Uterus (tissue), 4 donors: ENCODE data around the gene CAMTA1. TPM values are rescaled to one million over a fixed set of nuclear protein-coding genes. Genes with fewer than 3 reads are reported as not detected.

Source experiments
- DNase-seq, 2 donors: peaks; one replicate each; pipeline ENCODE4 v3.0.0-alpha.2; 2019 to 2020
- H3K27ac ChIP-seq, 2 donors: fragments of 200-600 bp; sonication (generic); 1 replicate in 1 of 2; 2 replicates in 1 of 2; pipeline ENCODE4 v1.5.1; 2016 to 2018
- H3K27me3 ChIP-seq, 2 donors: fragments of 200-600 bp; sonication (generic); one replicate each; pipeline ENCODE4 v1.5.1; 2018 to 2019; ENCODE audit warnings: control low read depth in 1 of 2
- H3K36me3 ChIP-seq, 2 donors: fragments of 200-600 bp; sonication (generic); one replicate each; pipeline ENCODE4 v1.5.1; 2019; ENCODE audit warnings: control low read depth in 1 of 2
- H3K4me1 ChIP-seq, 2 donors: fragments of 200-600 bp; sonication (generic); one replicate each; pipeline ENCODE4 v1.5.1; 2018 to 2019; ENCODE audit warnings: control low read depth in 1 of 2
- H3K4me3 ChIP-seq, 2 donors: fragments of 200-600 bp; sonication (generic); 1 replicate in 1 of 2; 2 replicates in 1 of 2; pipeline ENCODE4 v1.5.1; 2018 to 2019; ENCODE audit warnings: mild to moderate bottlenecking in 1 of 2
- H3K9me3 ChIP-seq, 2 donors: fragments of 200-600 bp; sonication (generic); one replicate each; pipeline ENCODE4 v1.5.1; 2019; ENCODE audit warnings: control low read depth in 1 of 2
- CTCF ChIP-seq, 4 experiments: fragments of 200-600 bp in 2 of 4; fragments of 450-650 bp in 2 of 4; sonication (generic) in 2 of 4; IDR thresholded peaks; one replicate each; pipeline ENCODE4 v1.5.1; 2016 to 2019; ENCODE audit warnings: antibody characterized with exemption in 4 of 4, mild to moderate bottlenecking in 2 of 4, moderate library complexity in 1 of 4
- POLR2A ChIP-seq, 2 donors: fragments of 450-650 bp; IDR thresholded peaks; one replicate each; pipeline ENCODE4 v1.6.1; 2016; ENCODE audit warnings: antibody characterized with exemption in 2 of 2, mild to moderate bottlenecking in 1 of 2, moderate library complexity in 1 of 2
- intact Hi-C: fragments of 100-400 bp; cut with DNase I; formaldehyde crosslinking; loops from one replicate; pipeline ENCODE4 v1.15.1; 2023; ENCODE audit warnings: low total_unique reads
- total RNA-seq, 4 donors: library from RNA; depleted of rRNA in 3 of 4; stranded (reverse); fragments of >200 nt in 3 of 4; gene quantifications; one replicate each; pipeline versions ENCODE4 v1.1.0 to v1.2.4, GENCODE V29; 2014 to 2023
- donor health status: DM: yes; HTN: yes; CAD: no.

Gene CAMTA1
- total RNA-seq, 4 donors from 2014 or later, result 29.7 to 427 (median 64.8) TPM

GRCh38 chr1:7265771-7266371 lies 480.6 kb downstream of the CAMTA1 start:
- intact Hi-C loops, result no loop called here
- TF ChIP-seq CTCF (IDR thresholded peaks at IDR 0.05), result no peak
- no peak for TF ChIP-seq POLR2A (IDR thresholded peaks at IDR 0.05)
- Histone ChIP-seq H3K9me3 (no peaks in the 10 kb centered on the region), H3K36me3 (no peaks in the 10 kb centered on the region), H3K4me1 (no peaks in the 10 kb centered on the region), H3K27ac (no peak overlapping the region), H3K4me3 (no peak overlapping the region), H3K27me3 (no peaks in the 10 kb centered on the region)
- DNase-seq, result no peak

GRCh38 chr1:7266561-7266960 lies 481.3 kb downstream of the CAMTA1 start:
- no peak for TF ChIP-seq POLR2A (IDR thresholded peaks at IDR 0.05)
- TF ChIP-seq CTCF (IDR thresholded peaks at IDR 0.05), result no peak
- DNase-seq, result no peak
- H3K27ac ChIP-seq, result no peak overlapping the region
- H3K4me3 ChIP-seq, result no peak overlapping the region
- H3K36me3 ChIP-seq, result no peaks in the 10 kb centered on the region
- no peaks in the 10 kb centered on the region for H3K27me3 ChIP-seq
- no peaks in the 10 kb centered on the region for H3K9me3 ChIP-seq
- H3K4me1 ChIP-seq, result no peaks in the 10 kb centered on the region
- intact Hi-C loops, result no loop called here

GRCh38 chr1:7267493-7267892 lies 482.2 kb downstream of the CAMTA1 start:
- Histone ChIP-seq H3K27me3 (no peaks in the 10 kb centered on the region), H3K36me3 (no peaks in the 10 kb centered on the region), H3K4me1 (no peaks in the 10 kb centered on the region), H3K4me3 (no peak overlapping the region), H3K9me3 (no peaks in the 10 kb centered on the region), H3K27ac (no peak overlapping the region)
- no peak for DNase-seq
- intact Hi-C loops, result no loop called here
- no peak for TF ChIP-seq CTCF (IDR thresholded peaks at IDR 0.05)
- TF ChIP-seq POLR2A (IDR thresholded peaks at IDR 0.05), result no peak

- no peak overlapping the region for H3K27ac ChIP-seq
- no peaks in the 10 kb centered on the region for H3K27me3 ChIP-seq
- no peaks in the 10 kb centered on the region for H3K4me1 ChIP-seq
- H3K36me3 ChIP-seq, result no peaks in the 10 kb centered on the region
- H3K4me3 ChIP-seq, result no peak overlapping the region
- no peaks in the 10 kb centered on the region for H3K9me3 ChIP-seq
- TF ChIP-seq CTCF (IDR thresholded peaks at IDR 0.05) (no peak), POLR2A (IDR thresholded peaks at IDR 0.05) (no peak)
- intact Hi-C loops, result no loop called here
- no peak for DNase-seq
Measured at GRCh38 chr1:7268983-7269382, 483.7 kb downstream of the CAMTA1 start.

- intact Hi-C loops, result no loop called here
- Histone ChIP-seq H3K27me3 (no peaks in the 10 kb centered on the region), H3K27ac (no peak overlapping the region), H3K36me3 (no peaks in the 10 kb centered on the region), H3K4me3 (no peak overlapping the region), H3K4me1 (no peaks in the 10 kb centered on the region), H3K9me3 (no peaks in the 10 kb centered on the region)
- TF ChIP-seq POLR2A (IDR thresholded peaks at IDR 0.05), result no peak
- no peak for DNase-seq
Measured at GRCh38 chr1:7269525-7269924, 484.3 kb downstream of the CAMTA1 start.

GRCh38 chr1:7274256-7274655 lies 489.0 kb downstream of the CAMTA1 start:
- intact Hi-C loops, result no loop called here
- Histone ChIP-seq H3K27me3 (no peaks in the 10 kb centered on the region), H3K4me3 (no peak overlapping the region), H3K4me1 (no peaks in the 10 kb centered on the region), H3K9me3 (peaks cover 0 to 3% of the 10 kb centered on the region in 2 donors), H3K27ac (no peak overlapping the region), H3K36me3 (no peaks in the 10 kb centered on the region)
- DNase-seq, result no peak
- TF ChIP-seq POLR2A (IDR thresholded peaks at IDR 0.05), result no peak
- TF ChIP-seq CTCF (IDR thresholded peaks at IDR 0.05), result no peak
